NCI-H1105 (cell line): Measurements from ENCODE around the gene DAP.
"Not testable (repeated sequence)": the region's sequence is repeated elsewhere in the genome, so short reads cannot be mapped to it uniquely, and the experiment has no call there.

Experiments used
- DNase-seq: peaks from one replicate; lab custom pipeline; 2025; lab: John Stamatoyannopoulos, UW

DAP gene

DNA sequence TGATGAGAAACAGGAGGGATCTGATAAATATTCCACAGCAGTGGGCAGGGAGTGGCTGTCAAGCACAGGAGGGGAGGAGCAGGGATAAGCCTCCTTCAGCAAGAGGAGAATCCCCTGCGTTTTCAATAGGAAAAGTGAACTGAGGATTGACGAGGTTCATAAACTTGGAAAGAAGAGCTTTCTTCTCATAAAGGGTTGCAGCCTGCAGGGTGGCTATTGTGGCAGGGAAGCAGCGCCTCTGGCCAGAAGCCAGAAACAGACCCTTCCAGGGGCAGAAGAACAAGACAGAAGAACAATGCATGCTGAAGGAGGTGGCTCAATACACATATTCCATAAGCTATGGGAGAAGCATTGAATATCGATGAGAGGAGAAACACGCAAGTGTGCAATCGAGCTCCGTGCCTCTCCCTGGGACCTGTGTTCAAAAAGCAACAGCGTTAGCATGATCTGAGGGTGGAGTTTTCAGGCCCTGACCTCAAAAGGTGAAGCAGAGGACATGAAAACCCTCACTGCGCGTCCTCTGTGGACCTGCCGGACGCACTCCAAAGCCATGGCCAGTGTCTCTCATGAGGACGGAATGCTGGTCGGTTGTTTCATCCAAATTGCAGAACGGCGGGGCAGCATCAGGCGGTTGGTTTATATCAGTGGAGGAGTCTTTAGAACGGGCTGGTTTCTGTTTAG is 129.6 kb downstream of the DAP start:
- no peak for DNase-seq

DNA sequence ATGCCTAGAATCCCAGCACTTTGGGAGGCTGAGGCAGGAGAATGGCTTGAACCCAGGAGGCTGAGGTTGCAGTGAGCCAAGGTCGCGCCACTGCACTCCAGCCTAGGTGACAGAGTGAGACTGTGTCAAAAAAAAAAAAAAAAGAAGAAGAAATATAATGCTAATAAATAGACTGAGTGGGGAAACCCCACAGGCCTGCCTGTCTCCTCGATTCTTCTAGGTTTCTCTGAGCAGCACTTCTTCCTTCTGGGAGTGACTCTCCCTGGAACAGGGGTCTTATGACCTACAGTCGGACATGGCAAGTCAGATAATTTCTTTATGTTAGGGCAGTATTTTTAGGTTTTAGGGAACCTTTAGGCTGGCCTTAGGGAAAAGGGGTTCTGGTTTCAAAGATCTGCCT is 130.3 kb downstream of the DAP start:
- DNase-seq, result not testable (repeated sequence)

DNA sequence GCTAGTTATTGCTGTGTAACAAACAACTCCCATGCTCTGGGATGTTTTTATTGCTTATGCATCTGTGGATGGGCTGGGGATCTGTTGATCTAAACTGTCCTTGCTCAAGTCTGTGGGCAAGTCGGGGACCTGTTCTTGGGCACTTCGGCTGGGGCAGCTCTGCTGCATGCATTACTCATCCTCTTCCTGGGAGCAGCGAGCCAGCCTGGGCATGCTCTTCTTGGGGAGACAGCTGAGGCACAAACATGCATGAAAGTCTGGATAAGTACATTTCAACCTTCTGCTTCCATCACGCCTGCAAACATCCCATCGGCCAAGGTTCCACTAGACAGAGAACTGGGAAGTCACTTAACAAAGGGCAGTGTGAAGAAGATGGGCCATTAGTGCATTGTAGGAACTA is 130.9 kb downstream of the DAP start:
- no peak for DNase-seq

DNA sequence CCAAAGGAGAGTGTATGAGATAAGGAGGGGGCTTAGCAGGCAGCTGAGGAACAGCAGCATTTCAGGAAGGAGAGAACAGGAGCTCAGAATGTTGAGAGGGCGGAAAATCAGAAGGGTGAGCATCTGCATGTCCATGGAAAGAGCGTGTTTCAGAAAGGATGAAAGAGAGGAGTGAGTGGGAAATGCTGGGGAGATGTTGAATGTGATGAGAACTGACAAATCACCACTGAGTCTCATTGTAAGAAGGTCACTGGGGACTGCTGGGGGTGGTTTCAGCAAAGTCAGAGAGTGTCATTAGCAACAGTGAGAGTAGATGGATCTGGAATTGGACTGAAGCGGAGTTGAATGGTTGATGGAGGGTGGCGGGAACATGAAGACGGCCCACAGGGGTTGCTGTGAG is 131.4 kb downstream of the DAP start:
- no peak for DNase-seq
